HK-2 (cell line): ENCODE results near the gene NMNAT2.
"Not testable (repeated sequence)": the region's sequence is repeated elsewhere in the genome, so short reads cannot be mapped to it uniquely, and the experiment has no call there.

Experiments
- DNase-seq: peaks from one replicate; pipeline ENCODE4 v3.0.0-alpha.2; 2018; ENCODE audit not compliant: unreplicated experiment

NMNAT2 gene

GRCh38 chr1:183288583-183288982, 129.6 kb downstream of the NMNAT2 start:
- no peak for DNase-seq

GRCh38 chr1:183287191-183287675, 130.9 kb downstream of the NMNAT2 start:
- no peak for DNase-seq

- no peak for DNase-seq
Observed at GRCh38 chr1:183285746-183286145, 132.4 kb downstream of the NMNAT2 start.

- no peak for DNase-seq
Observed at GRCh38 chr1:183285256-183285655, 132.9 kb downstream of the NMNAT2 start.

- no peak for DNase-seq
Observed at GRCh38 chr1:183284086-183284485, 134.1 kb downstream of the NMNAT2 start.

- DNase-seq, result no peak
Observed at GRCh38 chr1:183283286-183283685, 134.9 kb downstream of the NMNAT2 start.

- no peak for DNase-seq
Observed at GRCh38 chr1:183282101-183282855, 135.9 kb downstream of the NMNAT2 start.

- DNase-seq, result peak; percentile 86
Observed at GRCh38 chr1:183281553-183282091, 136.6 kb downstream of the NMNAT2 start.

- DNase-seq, result no peak
Observed at GRCh38 chr1:183281039-183281438, 137.1 kb downstream of the NMNAT2 start.

- DNase-seq, result no peak
Observed at GRCh38 chr1:183279835-183280234, 138.3 kb downstream of the NMNAT2 start.

GRCh38 chr1:183278739-183279591, 139.2 kb downstream of the NMNAT2 start:
- DNase-seq, result no peak

- no peak for DNase-seq
Observed at GRCh38 chr1:183277821-183278738, 140.1 kb downstream of the NMNAT2 start.

GRCh38 chr1:183276386-183277080, 141.6 kb downstream of the NMNAT2 start:
- DNase-seq, result no peak

- DNase-seq, result no peak
Observed at GRCh38 chr1:183275322-183275721, 142.9 kb downstream of the NMNAT2 start.

- no peak for DNase-seq
Observed at GRCh38 chr1:183274836-183275235, 143.3 kb downstream of the NMNAT2 start.

GRCh38 chr1:183273984-183274383, 144.2 kb downstream of the NMNAT2 start:
- DNase-seq, result not testable (repeated sequence)

- no peak for DNase-seq
Observed at GRCh38 chr1:183273300-183273699, 144.9 kb downstream of the NMNAT2 start.

- DNase-seq, result no peak
Observed at GRCh38 chr1:183272390-183272848, 145.8 kb downstream of the NMNAT2 start.

GRCh38 chr1:183270541-183271141, 147.5 kb downstream of the NMNAT2 start:
- no peak for DNase-seq
